Astrocyte of the spinal cord (primary cell): Measurements from ENCODE around the gene IFRD1.

Experiments used
- DNase-seq: peaks from one replicate; pipeline ENCODE4 v3.0.0; 2011; ENCODE audit warnings: low read depth, low spot score
- H3K4me3 ChIP-seq: 2 replicates; pipeline ENCODE4 v1.5.1; 2011; ENCODE audit warnings: low read depth, mild to moderate bottlenecking, low read length, moderate library complexity
- CTCF ChIP-seq: IDR thresholded peaks from 2 replicates; pipeline ENCODE4 v1.5.1; 2012; ENCODE audit warnings: low read depth, mild to moderate bottlenecking, low read length, inconsistent platforms
- in situ Hi-C: cut with HindIII; loops from 2 replicates; pipeline ENCODE4 v1.10.0; 2017; ENCODE audit warnings: low sequenced_read_pairs

Gene IFRD1

GRCh38 chr7:112459645-112460044 is 9.4 kb downstream of the IFRD1 start:
- TF ChIP-seq CTCF: no peak
- DNase-seq: no peak
- in situ Hi-C loops: no loop called here
- H3K4me3 ChIP-seq: no peak overlapping the region

DNA sequence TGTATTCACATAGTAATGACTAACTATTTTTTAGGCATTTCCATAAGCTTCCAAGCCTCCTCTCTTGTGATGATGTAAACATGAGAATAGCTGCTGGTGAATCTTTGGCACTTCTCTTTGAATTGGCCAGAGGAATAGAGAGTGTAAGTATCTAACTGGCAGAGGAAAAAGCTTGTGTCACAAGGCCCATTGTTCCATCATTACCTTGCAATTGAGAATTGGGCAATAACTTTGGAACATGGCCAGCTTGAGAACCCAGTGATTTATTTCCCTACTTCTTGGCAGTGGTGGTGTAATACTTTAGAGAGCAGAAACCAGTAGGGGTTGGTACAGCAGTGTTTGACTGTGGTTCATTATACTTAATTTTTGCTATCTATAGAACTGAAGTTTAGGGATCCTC is 12.0 kb downstream of the IFRD1 start:
- peak; percentile 55 for DNase-seq
- TF ChIP-seq CTCF: no peak
- H3K4me3 ChIP-seq: no peak overlapping the region
- in situ Hi-C loops: no loop called here

DNA sequence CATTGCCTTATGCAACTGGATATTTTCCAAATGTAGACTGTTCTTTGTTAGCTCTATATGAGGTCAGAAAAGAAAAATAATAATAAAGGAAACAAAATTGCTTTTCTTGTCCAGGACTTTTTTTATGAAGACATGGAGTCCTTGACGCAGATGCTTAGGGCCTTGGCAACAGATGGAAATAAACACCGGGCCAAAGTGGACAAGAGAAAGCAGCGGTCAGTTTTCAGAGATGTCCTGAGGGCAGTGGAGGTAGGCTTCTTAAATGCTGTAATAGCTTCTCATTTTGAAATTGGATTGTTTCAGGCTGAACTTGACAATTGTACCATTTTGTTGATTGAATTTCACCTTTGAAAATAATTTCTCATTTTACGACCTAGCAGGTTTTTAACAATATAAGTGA is 17.6 kb downstream of the IFRD1 start:
- no peak overlapping the region for H3K4me3 ChIP-seq
- in situ Hi-C loops: no loop called here
- no peak for TF ChIP-seq CTCF
- no peak for DNase-seq

DNA sequence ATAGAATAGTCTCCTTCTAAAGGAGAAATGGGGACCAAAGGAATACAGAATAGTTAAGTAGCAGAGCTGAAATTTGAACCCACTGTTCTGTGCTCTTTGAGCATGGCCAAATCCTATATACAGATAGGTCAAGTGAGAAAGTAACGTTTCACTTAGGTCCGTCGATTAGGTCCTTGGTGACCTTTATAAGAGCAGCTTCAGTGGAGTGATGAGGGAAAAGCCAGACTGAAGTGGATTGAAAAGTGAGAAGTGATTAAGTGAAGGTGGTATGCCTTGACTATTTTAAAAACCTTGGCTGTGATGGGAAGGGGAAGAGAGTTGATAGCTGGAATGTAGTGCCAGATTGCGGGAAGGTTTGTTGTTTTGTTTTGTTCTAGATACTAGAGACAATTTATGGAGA is 19.9 kb downstream of the IFRD1 start:
- in situ Hi-C loops: no loop called here
- no peak for DNase-seq
- H3K4me3 ChIP-seq: no peak overlapping the region
- TF ChIP-seq CTCF: no peak

GRCh38 chr7:112476390-112477052 is 26.3 kb downstream of the IFRD1 start:
- no peak for TF ChIP-seq CTCF
- in situ Hi-C loops: no loop called here

GRCh38 chr7:112481121-112481736 is 31.0 kb downstream of the IFRD1 start:
- in situ Hi-C loops: no loop called here
- TF ChIP-seq CTCF: no peak
- H3K4me3 ChIP-seq: no peak overlapping the region
- DNase-seq: peak; percentile 14

More at GRCh38 chr7:112476390-112477052, 26.3 kb downstream of the IFRD1 start:
- DNase-seq: no peak
- no peak overlapping the region for H3K4me3 ChIP-seq
